Measurements from ENCODE around the gene KRT35. TPM values are rescaled to one million over a fixed set of nuclear protein-coding genes. Genes with fewer than 3 reads are reported as not detected.

The KRT35 gene
- total RNA-seq, 4 donors from 2014 or later: not detected

DNA sequence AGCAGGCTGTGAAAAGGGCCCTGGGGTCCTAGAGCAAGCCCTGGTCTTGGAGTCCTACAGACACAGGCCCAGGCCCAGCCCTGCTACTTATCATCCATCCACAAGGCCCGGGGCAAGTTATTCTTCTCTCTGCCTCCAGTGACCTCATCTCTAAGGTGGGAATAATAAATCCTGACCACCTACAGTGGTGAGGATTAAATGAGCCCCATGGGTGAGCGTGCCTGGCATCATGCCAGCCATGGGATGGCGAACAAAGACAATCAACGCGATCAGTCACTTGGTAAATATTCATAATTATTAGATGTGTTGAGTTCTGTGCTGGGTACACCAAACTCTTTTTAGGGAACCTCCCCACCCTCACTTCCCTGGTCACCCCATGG, 32.2 kb upstream of the KRT35 start:
- Histone ChIP-seq H3K27me3 (peaks cover 0 to 11% (median 0%) of the 10 kb centered on the region in 4 donors), H3K36me3 (no peaks in the 10 kb centered on the region), H3K4me3 (no peak overlapping the region), H3K4me1 (no peaks in the 10 kb centered on the region), H3K27ac (replicated peaks in 1 of 4) (no peak overlapping the region), H3K9me3 (no peaks in the 10 kb centered on the region)
- TF ChIP-seq POLR2A (IDR thresholded peaks at IDR 0.05; ENCODE audit: low read depth): no peak
- TF ChIP-seq, protein P1, sequence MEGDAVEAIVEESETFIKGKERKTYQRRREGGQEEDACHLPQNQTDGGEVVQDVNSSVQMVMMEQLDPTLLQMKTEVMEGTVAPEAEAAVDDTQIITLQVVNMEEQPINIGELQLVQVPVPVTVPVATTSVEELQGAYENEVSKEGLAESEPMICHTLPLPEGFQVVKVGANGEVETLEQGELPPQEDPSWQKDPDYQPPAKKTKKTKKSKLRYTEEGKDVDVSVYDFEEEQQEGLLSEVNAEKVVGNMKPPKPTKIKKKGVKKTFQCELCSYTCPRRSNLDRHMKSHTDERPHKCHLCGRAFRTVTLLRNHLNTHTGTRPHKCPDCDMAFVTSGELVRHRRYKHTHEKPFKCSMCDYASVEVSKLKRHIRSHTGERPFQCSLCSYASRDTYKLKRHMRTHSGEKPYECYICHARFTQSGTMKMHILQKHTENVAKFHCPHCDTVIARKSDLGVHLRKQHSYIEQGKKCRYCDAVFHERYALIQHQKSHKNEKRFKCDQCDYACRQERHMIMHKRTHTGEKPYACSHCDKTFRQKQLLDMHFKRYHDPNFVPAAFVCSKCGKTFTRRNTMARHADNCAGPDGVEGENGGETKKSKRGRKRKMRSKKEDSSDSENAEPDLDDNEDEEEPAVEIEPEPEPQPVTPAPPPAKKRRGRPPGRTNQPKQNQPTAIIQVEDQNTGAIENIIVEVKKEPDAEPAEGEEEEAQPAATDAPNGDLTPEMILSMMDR (IDR thresholded peaks at IDR 0.05): no peak
- TF ChIP-seq EP300 (IDR thresholded peaks at IDR 0.05): no peak
- no peak for TF ChIP-seq POLR2AphosphoS5 (IDR thresholded peaks at IDR 0.05)
- 69% methylated on average over 5 of the region's 5 CpGs for WGBS
- intact Hi-C loops (cut with DNase I): no loop called here
- no peak for DNase-seq (ENCODE audit: extremely low spot score)

DNA sequence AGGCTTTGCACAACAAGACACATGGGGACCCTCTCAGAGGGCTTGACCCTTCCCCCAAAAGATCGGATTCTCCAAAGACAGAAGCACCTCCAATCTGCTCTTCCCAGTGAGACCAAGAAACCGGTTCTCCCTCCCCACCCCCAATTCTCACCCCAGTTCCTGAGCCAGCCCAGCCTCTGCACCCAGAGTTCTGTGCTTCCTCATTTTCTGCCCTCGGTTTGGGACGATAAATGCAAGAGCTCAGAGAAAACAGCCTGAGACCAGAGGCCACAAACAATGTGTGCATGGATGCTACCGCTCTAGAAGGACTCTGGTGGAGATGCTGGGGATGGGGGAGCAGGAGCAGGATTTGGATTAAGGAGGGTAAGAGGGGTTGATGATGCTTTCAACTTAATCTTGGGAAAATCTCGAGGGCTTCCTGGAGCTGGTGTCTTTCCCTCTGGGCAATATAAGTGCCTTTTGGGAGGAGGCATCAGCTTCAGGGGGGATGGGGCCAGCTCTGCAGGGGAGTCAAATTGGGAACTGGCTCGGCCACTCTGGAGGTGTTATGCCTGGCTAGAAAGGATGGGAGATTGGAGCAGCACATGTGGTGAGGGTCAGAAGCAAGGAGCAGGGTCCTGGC, 31.7 kb upstream of the KRT35 start:
- no peak overlapping the region for H3K4me3 ChIP-seq
- no peaks in the 10 kb centered on the region for H3K36me3 ChIP-seq
- DNase-seq (ENCODE audit: extremely low spot score): no peak
- WGBS: 67% methylated on average over 7 of the region's 7 CpGs
- peaks cover 0 to 11% (median 0%) of the 10 kb centered on the region in 4 donors for H3K27me3 ChIP-seq
- intact Hi-C loops (cut with DNase I): no loop called here
- TF ChIP-seq EP300 (IDR thresholded peaks at IDR 0.05) (no peak), POLR2AphosphoS5 (IDR thresholded peaks at IDR 0.05) (no peak)
- TF ChIP-seq, protein P1 (IDR thresholded peaks at IDR 0.05): no peak
- H3K9me3 ChIP-seq: no peaks in the 10 kb centered on the region
- H3K27ac ChIP-seq (replicated peaks in 1 of 4): no peak overlapping the region
- no peaks in the 10 kb centered on the region for H3K4me1 ChIP-seq

DNA sequence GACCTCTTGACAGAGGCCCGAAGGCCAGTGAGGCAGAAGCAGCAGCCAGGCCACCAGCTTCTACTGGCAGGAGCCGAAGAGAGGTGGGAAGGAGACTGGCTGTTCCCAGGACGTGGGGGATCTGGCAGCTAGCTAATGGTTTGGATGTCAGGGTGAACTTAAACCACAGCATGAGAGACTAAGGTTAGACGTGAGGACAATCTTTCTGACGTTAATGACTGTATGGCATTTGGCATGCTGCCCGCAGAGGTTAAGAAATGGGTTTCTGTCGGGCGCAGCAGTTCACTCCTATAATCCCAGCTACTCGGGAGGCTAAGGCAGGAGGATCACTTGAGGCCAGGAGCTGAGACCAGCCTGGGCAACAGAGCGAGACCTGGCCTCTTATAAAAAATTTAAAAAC, 30.8 kb upstream of the KRT35 start:
- WGBS: 87% methylated on average over 10 of the region's 10 CpGs
- Histone ChIP-seq H3K9me3 (no peaks in the 10 kb centered on the region), H3K27me3 (peaks cover 0 to 9% (median 0%) of the 10 kb centered on the region in 4 donors), H3K36me3 (no peaks in the 10 kb centered on the region), H3K4me3 (no peak overlapping the region), H3K4me1 (no peaks in the 10 kb centered on the region), H3K27ac (replicated peaks in 1 of 4) (no peak overlapping the region)
- intact Hi-C loops (cut with DNase I): no loop called here
- DNase-seq (ENCODE audit: extremely low spot score): no peak
- TF ChIP-seq POLR2AphosphoS5 (IDR thresholded peaks at IDR 0.05) (no peak), EP300 (IDR thresholded peaks at IDR 0.05) (no peak), POLR2A (IDR thresholded peaks at IDR 0.05; ENCODE audit: low read depth) (no peak)
- TF ChIP-seq, protein P1 (IDR thresholded peaks at IDR 0.05): no peak

DNA sequence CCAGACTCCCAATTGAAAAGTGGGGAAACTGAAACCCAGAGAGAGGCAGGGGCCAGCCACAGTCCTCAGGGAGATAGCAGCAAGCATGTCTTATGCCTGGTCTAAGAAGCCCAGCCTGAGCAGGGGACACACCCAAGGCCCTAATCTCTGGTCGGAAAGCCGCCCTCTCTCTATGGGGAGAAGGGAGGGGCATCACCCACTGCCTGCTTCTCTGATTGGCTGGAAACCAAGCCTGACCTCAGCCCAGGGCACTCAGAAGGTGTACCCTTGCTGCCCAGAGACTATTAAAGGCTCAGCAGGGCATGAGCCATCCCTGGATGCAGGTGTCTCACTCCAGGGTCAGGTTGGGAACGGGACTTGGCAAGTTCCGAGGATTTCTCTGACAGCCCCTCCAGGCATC, 30.2 kb upstream of the KRT35 start:
- intact Hi-C loops (cut with DNase I): no loop called here
- Histone ChIP-seq H3K4me1 (no peaks in the 10 kb centered on the region), H3K4me3 (no peak overlapping the region), H3K9me3 (no peaks in the 10 kb centered on the region), H3K36me3 (no peaks in the 10 kb centered on the region), H3K27me3 (peaks cover 0 to 4% (median 0%) of the 10 kb centered on the region in 4 donors), H3K27ac (replicated peaks in 1 of 4) (no peak overlapping the region)
- no peak for TF ChIP-seq POLR2A (IDR thresholded peaks at IDR 0.05; ENCODE audit: low read depth)
- no peak for TF ChIP-seq EP300 (IDR thresholded peaks at IDR 0.05)
- TF ChIP-seq, protein P1 (IDR thresholded peaks at IDR 0.05): no peak
- TF ChIP-seq POLR2AphosphoS5 (IDR thresholded peaks at IDR 0.05): no peak
- WGBS: 80% methylated on average over 1 of the region's 4 CpGs
- DNase-seq (ENCODE audit: extremely low spot score): no peak

Measured in esophagus muscularis mucosa (tissue), 4 donors.